ENCODE measurements around the gene GOT1.

DNA sequence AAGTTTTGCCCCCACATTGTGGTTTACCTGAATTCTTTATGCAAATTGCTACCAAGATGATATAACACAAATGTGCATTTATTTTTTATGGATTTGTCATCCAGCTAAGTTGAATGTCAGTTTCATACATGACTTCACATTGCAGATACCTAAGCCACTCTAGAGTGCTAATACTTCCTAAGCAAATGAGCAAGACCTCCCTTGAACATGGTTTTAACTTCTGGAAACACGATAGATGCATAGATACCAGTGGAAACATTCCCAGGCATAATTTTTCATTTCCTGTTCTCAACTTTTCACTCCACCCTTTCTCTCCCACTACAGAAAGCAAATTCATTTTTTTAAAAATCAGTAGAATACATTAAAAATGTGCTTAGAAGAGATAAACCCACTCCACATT is 20.3 kb downstream of the GOT1 start:
- TF ChIP-seq RAD21 (IDR thresholded peaks at IDR 0.05 in 1 of 2, conservative IDR thresholded peaks at IDR 0.05 in 1 of 2; ENCODE audit: low read depth in 2 of 2, low read length in 2 of 2) (no peak), JUND (IDR thresholded peaks at IDR 0.05; ENCODE audit: low read length) (no peak), NRF1 (IDR thresholded peaks at IDR 0.05; ENCODE audit: low read depth, low read length) (no peak), EZH2 (IDR thresholded peaks at IDR 0.05; ENCODE audit: low read depth, low read length, severe bottlenecking) (no peak), KDM1A (IDR thresholded peaks at IDR 0.05; ENCODE audit: borderline replicate concordance, low read length) (no peak), HDAC2 (IDR thresholded peaks at IDR 0.05; ENCODE audit: borderline replicate concordance in 1 of 2, low read depth in 2 of 2, low read length in 2 of 2) (no peak), RFX5 (IDR thresholded peaks at IDR 0.05; ENCODE audit: borderline replicate concordance, low read depth, low read length) (no peak), YY1 (IDR thresholded peaks at IDR 0.05; ENCODE audit: low read depth, low read length) (no peak), CHD1 (IDR thresholded peaks at IDR 0.05; ENCODE audit: low read depth, low read length) (no peak), JUN (IDR thresholded peaks at IDR 0.05; ENCODE audit: low read depth, low read length) (no peak), TEAD4 (IDR thresholded peaks at IDR 0.05; ENCODE audit: low read depth, low read length) (no peak), BCL11A (IDR thresholded peaks at IDR 0.05; ENCODE audit: low read depth in 2 of 2, low read length in 2 of 2) (no peak)
- TF ChIP-seq, protein P1, sequence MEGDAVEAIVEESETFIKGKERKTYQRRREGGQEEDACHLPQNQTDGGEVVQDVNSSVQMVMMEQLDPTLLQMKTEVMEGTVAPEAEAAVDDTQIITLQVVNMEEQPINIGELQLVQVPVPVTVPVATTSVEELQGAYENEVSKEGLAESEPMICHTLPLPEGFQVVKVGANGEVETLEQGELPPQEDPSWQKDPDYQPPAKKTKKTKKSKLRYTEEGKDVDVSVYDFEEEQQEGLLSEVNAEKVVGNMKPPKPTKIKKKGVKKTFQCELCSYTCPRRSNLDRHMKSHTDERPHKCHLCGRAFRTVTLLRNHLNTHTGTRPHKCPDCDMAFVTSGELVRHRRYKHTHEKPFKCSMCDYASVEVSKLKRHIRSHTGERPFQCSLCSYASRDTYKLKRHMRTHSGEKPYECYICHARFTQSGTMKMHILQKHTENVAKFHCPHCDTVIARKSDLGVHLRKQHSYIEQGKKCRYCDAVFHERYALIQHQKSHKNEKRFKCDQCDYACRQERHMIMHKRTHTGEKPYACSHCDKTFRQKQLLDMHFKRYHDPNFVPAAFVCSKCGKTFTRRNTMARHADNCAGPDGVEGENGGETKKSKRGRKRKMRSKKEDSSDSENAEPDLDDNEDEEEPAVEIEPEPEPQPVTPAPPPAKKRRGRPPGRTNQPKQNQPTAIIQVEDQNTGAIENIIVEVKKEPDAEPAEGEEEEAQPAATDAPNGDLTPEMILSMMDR (IDR thresholded peaks at IDR 0.05; ENCODE audit: control extremely low read depth in 1 of 3, insufficient read depth in 1 of 3, low read depth in 1 of 3, low read length in 3 of 3), result no peak

All from H1 (cell line).